Left ventricle myocardium inferior (tissue), 1 donor: ENCODE data around the gene NT5DC2. TPM values are rescaled to one million over a fixed set of nuclear protein-coding genes. Genes with fewer than 3 reads are reported as not detected.

ENCODE experiments used
- total RNA-seq: library from RNA; stranded (reverse); fragmentation: NEBNext Ultra II Directional; extraction: Animal tissue kit (Norgen Biotek cat#: 25700); gene quantifications from one replicate; pipeline ENCODE4 v1.2.1, GENCODE V29; 2021
- donor health status: DM: no; HTN: yes; CAD: no; lungs with severe emphysema.

NT5DC2 gene
- total RNA-seq, 1 donor from 2014 or later, result 69.3 TPM

Other genes with a start within 250 kb of the NT5DC2 start
- 4.0 TPM for gene GLYCTK, start 246.0 kb downstream of the NT5DC2 start, total RNA-seq
- gene DNAH1, start 217.5 kb downstream of the NT5DC2 start, total RNA-seq, result 2.2 TPM
- 54.2 TPM for gene BAP1, start 123.8 kb downstream of the NT5DC2 start, total RNA-seq
- 16.8 TPM for gene PHF7, start 123.2 kb downstream of the NT5DC2 start, total RNA-seq
- 9.2 TPM for gene SEMA3G, start 88.8 kb downstream of the NT5DC2 start, total RNA-seq
- 8,962 TPM for gene TNNC1, start 79.8 kb downstream of the NT5DC2 start, total RNA-seq
- 44.3 TPM for gene NISCH, start 78.3 kb downstream of the NT5DC2 start, total RNA-seq
- gene STAB1, start 38.5 kb downstream of the NT5DC2 start, total RNA-seq, result 67.2 TPM
- 65.8 TPM for gene UQCC5, start 2.7 kb upstream of the NT5DC2 start, total RNA-seq
- 52.3 TPM for gene PBRM1, start 152.1 kb upstream of the NT5DC2 start, total RNA-seq
- 26.8 TPM for gene GNL3, start 152.2 kb upstream of the NT5DC2 start, total RNA-seq
- 29.2 TPM for gene GLT8D1, start 171.9 kb upstream of the NT5DC2 start, total RNA-seq
- 85.8 TPM for gene SPCS1, start 172.2 kb upstream of the NT5DC2 start, total RNA-seq
- 17.7 TPM for gene NEK4, start 237.1 kb upstream of the NT5DC2 start, total RNA-seq
- not detected for gene ITIH1, start 243.7 kb upstream of the NT5DC2 start, total RNA-seq